C4-2B (cell line): ENCODE results near the gene PDE4A.
A peak's percentile ranks its signal among the peaks of the same experiment; 100 is the strongest.

Experiments used
- H3K27ac ChIP-seq: fragments of 450-650 bp; 2 replicates; pipeline ENCODE4 v1.5.1; 2017
- ZFX ChIP-seq: fragments of 450-650 bp; IDR thresholded peaks from 2 replicates; pipeline ENCODE4 v1.6.1; 2017
- TF ChIP-seq, protein P1 (sequence below): fragments of 450-650 bp; conservative IDR thresholded peaks from 2 replicates; pipeline ENCODE4 v1.5.1; 2017; ENCODE audit warnings: mild to moderate bottlenecking

PDE4A gene

GRCh38 chr19:10416380-10417257 lies 3.7 kb upstream of the PDE4A start:
- TF ChIP-seq ZFX: no peak
- TF ChIP-seq, protein P1, sequence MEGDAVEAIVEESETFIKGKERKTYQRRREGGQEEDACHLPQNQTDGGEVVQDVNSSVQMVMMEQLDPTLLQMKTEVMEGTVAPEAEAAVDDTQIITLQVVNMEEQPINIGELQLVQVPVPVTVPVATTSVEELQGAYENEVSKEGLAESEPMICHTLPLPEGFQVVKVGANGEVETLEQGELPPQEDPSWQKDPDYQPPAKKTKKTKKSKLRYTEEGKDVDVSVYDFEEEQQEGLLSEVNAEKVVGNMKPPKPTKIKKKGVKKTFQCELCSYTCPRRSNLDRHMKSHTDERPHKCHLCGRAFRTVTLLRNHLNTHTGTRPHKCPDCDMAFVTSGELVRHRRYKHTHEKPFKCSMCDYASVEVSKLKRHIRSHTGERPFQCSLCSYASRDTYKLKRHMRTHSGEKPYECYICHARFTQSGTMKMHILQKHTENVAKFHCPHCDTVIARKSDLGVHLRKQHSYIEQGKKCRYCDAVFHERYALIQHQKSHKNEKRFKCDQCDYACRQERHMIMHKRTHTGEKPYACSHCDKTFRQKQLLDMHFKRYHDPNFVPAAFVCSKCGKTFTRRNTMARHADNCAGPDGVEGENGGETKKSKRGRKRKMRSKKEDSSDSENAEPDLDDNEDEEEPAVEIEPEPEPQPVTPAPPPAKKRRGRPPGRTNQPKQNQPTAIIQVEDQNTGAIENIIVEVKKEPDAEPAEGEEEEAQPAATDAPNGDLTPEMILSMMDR: peak; percentile 97
- H3K27ac ChIP-seq: no peak overlapping the region

DNA sequence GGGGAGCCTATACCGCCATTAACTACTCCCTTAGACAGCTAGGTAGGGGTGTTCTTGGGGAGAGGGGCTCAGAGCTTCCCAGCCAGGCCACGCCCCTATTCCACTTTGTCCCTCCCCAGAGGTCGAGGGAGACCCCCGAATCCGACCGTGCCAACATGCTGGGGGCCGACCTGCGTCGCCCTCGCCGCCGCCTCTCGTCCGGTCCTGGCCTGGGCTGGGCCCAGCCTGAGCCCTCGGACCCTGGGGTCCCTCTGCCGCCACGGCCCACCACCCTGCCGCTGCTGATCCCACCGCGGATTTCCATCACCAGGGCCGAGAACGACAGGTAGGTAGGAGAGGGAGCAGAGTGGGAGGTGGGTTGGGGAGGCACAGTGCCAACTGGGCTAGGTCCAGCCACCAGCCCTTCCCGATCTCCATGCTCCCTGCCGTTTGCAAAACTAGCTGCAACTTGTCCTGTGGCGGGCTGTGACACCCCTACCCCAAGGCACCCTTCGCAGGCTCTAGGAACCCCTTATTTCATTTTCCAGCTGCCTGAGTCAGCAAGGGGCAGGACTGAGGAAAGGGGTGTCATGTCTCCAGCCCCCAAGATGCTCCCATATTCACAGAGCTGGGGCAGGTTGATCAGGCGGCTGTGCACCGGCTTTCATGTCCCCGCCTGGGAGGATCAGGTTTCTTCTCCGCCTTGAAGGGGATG lies 2.6 kb upstream of the PDE4A start:
- H3K27ac ChIP-seq: no peak overlapping the region
- TF ChIP-seq, protein P1: no peak
- no peak for TF ChIP-seq ZFX

GRCh38 chr19:10418235-10418484 lies 2.2 kb upstream of the PDE4A start:
- TF ChIP-seq, protein P1: no peak
- TF ChIP-seq ZFX: no peak
- H3K27ac ChIP-seq: no peak overlapping the region

GRCh38 chr19:10418485-10419199 lies 1.7 kb upstream of the PDE4A start:
- H3K27ac ChIP-seq: no peak overlapping the region
- TF ChIP-seq, protein P1: no peak
- no peak for TF ChIP-seq ZFX

- TF ChIP-seq, protein P1: no peak
- TF ChIP-seq ZFX: no peak
- peak overlapping the region; percentile 27 for H3K27ac ChIP-seq
Measured at GRCh38 chr19:10419200-10419645, 1.1 kb upstream of the PDE4A start.

DNA sequence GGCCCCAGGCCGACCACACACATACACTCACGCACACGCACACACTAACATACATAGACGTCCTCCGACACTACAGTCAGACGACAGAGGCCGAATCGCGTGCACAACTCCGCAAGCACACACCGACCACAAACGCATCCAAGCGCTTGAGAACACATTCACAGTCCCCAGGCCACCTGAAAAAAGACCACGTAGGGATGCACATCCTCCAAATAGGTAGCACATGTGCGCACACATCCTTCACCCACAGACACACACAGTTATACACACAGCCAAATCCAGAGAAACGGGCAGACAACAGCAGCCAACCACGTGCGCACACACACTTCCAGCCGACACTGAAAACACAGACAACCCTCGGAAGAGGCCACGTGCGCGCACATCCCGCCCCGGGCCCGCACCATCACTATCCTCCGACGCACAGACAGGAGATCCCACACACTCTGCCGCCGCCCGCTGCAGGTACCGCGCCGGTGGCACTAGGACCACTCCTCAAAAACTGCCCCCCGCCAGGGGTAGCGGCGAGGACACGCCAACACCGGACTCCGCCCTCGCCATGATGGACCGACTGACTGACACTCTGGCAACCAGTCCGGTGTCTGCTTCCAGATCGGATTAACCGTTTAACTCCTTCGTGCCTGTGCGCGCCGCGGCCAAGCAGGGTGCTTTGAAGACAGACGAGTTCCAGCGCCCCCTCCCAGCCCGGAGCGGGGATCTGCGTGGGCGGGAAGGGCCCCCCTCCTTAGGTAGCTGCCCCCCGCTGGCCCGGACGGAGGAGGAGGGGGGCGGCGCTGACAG lies 493 bp upstream of the PDE4A start:
- no peak for TF ChIP-seq ZFX
- TF ChIP-seq, protein P1: no peak
- peak overlapping the region; percentile 27 for H3K27ac ChIP-seq
